ENCODE data around the gene DSCAM.

The DSCAM gene

GRCh38 chr21:40835184-40835694 is 11.7 kb downstream of the DSCAM start:
- no peak overlapping the region for H3K9ac ChIP-seq (ENCODE audit: low read length)
- no peaks in the 10 kb centered on the region for H3K4me1 ChIP-seq (ENCODE audit: control insufficient read depth, insufficient read depth, low read length)
- H3K9me3 ChIP-seq (ENCODE audit: control insufficient read depth, low read length) = no peaks in the 10 kb centered on the region
- H3K4me3 ChIP-seq (ENCODE audit: low read length) = no peak overlapping the region
- no peaks in the 10 kb centered on the region for H3K36me3 ChIP-seq (ENCODE audit: control insufficient read depth, insufficient read depth, low read length)
- peaks cover 3% of the 10 kb centered on the region for H3K27me3 ChIP-seq (ENCODE audit: control insufficient read depth, insufficient read depth, low read length)

GRCh38 chr21:40833184-40833583 is 13.8 kb downstream of the DSCAM start:
- H3K9me3 ChIP-seq (ENCODE audit: control insufficient read depth, low read length) = no peaks in the 10 kb centered on the region
- no peaks in the 10 kb centered on the region for H3K36me3 ChIP-seq (ENCODE audit: control insufficient read depth, insufficient read depth, low read length)
- no peaks in the 10 kb centered on the region for H3K4me1 ChIP-seq (ENCODE audit: control insufficient read depth, insufficient read depth, low read length)
- no peaks in the 10 kb centered on the region for H3K27me3 ChIP-seq (ENCODE audit: control insufficient read depth, insufficient read depth, low read length)
- H3K9ac ChIP-seq (ENCODE audit: low read length) = no peak overlapping the region
- H3K4me3 ChIP-seq (ENCODE audit: low read length) = no peak overlapping the region

GRCh38 chr21:40832316-40832715 is 14.6 kb downstream of the DSCAM start:
- H3K4me1 ChIP-seq (ENCODE audit: control insufficient read depth, insufficient read depth, low read length) = no peaks in the 10 kb centered on the region
- no peak overlapping the region for H3K4me3 ChIP-seq (ENCODE audit: low read length)
- no peaks in the 10 kb centered on the region for H3K36me3 ChIP-seq (ENCODE audit: control insufficient read depth, insufficient read depth, low read length)
- H3K27me3 ChIP-seq (ENCODE audit: control insufficient read depth, insufficient read depth, low read length) = no peaks in the 10 kb centered on the region
- no peaks in the 10 kb centered on the region for H3K9me3 ChIP-seq (ENCODE audit: control insufficient read depth, low read length)
- no peak overlapping the region for H3K9ac ChIP-seq (ENCODE audit: low read length)

- H3K4me1 ChIP-seq (ENCODE audit: control insufficient read depth, insufficient read depth, low read length) = no peaks in the 10 kb centered on the region
- no peaks in the 10 kb centered on the region for H3K9me3 ChIP-seq (ENCODE audit: control insufficient read depth, low read length)
- H3K4me3 ChIP-seq (ENCODE audit: low read length) = no peak overlapping the region
- H3K9ac ChIP-seq (ENCODE audit: low read length) = no peak overlapping the region
- no peaks in the 10 kb centered on the region for H3K27me3 ChIP-seq (ENCODE audit: control insufficient read depth, insufficient read depth, low read length)
- H3K36me3 ChIP-seq (ENCODE audit: control insufficient read depth, insufficient read depth, low read length) = no peaks in the 10 kb centered on the region
These were observed 16.1 kb downstream of the DSCAM start for GRCh38 chr21:40830836-40831235.

GRCh38 chr21:40829791-40830190 is 17.2 kb downstream of the DSCAM start:
- H3K27me3 ChIP-seq (ENCODE audit: control insufficient read depth, insufficient read depth, low read length) = no peaks in the 10 kb centered on the region
- no peaks in the 10 kb centered on the region for H3K4me1 ChIP-seq (ENCODE audit: control insufficient read depth, insufficient read depth, low read length)
- H3K4me3 ChIP-seq (ENCODE audit: low read length) = no peak overlapping the region
- H3K36me3 ChIP-seq (ENCODE audit: control insufficient read depth, insufficient read depth, low read length) = no peaks in the 10 kb centered on the region
- no peaks in the 10 kb centered on the region for H3K9me3 ChIP-seq (ENCODE audit: control insufficient read depth, low read length)
- no peak overlapping the region for H3K9ac ChIP-seq (ENCODE audit: low read length)

- no peaks in the 10 kb centered on the region for H3K36me3 ChIP-seq (ENCODE audit: control insufficient read depth, insufficient read depth, low read length)
- H3K4me1 ChIP-seq (ENCODE audit: control insufficient read depth, insufficient read depth, low read length) = no peaks in the 10 kb centered on the region
- H3K9ac ChIP-seq (ENCODE audit: low read length) = no peak overlapping the region
- no peaks in the 10 kb centered on the region for H3K27me3 ChIP-seq (ENCODE audit: control insufficient read depth, insufficient read depth, low read length)
- no peak overlapping the region for H3K4me3 ChIP-seq (ENCODE audit: low read length)
- no peaks in the 10 kb centered on the region for H3K9me3 ChIP-seq (ENCODE audit: control insufficient read depth, low read length)
These were observed 17.6 kb downstream of the DSCAM start for GRCh38 chr21:40829308-40829707.

- no peaks in the 10 kb centered on the region for H3K27me3 ChIP-seq (ENCODE audit: control insufficient read depth, insufficient read depth, low read length)
- no peak overlapping the region for H3K4me3 ChIP-seq (ENCODE audit: low read length)
- no peaks in the 10 kb centered on the region for H3K36me3 ChIP-seq (ENCODE audit: control insufficient read depth, insufficient read depth, low read length)
- no peaks in the 10 kb centered on the region for H3K9me3 ChIP-seq (ENCODE audit: control insufficient read depth, low read length)
- H3K9ac ChIP-seq (ENCODE audit: low read length) = no peak overlapping the region
- no peaks in the 10 kb centered on the region for H3K4me1 ChIP-seq (ENCODE audit: control insufficient read depth, insufficient read depth, low read length)
These were observed 19.4 kb downstream of the DSCAM start for GRCh38 chr21:40827509-40827908.

GRCh38 chr21:40819071-40819900 is 27.7 kb downstream of the DSCAM start:
- H3K4me3 ChIP-seq (ENCODE audit: low read length) = no peak overlapping the region

GRCh38 chr21:40813918-40814317 is 33.0 kb downstream of the DSCAM start:
- Histone ChIP-seq H3K4me1 (ENCODE audit: control insufficient read depth, insufficient read depth, low read length) (no peaks in the 10 kb centered on the region), H3K36me3 (ENCODE audit: control insufficient read depth, insufficient read depth, low read length) (no peaks in the 10 kb centered on the region), H3K9me3 (ENCODE audit: control insufficient read depth, low read length) (no peaks in the 10 kb centered on the region)

More at GRCh38 chr21:40819071-40819900, 27.7 kb downstream of the DSCAM start:
- no peaks in the 10 kb centered on the region for H3K4me1 ChIP-seq (ENCODE audit: control insufficient read depth, insufficient read depth, low read length)
- H3K9ac ChIP-seq (ENCODE audit: low read length) = no peak overlapping the region
- H3K36me3 ChIP-seq (ENCODE audit: control insufficient read depth, insufficient read depth, low read length) = no peaks in the 10 kb centered on the region
- no peaks in the 10 kb centered on the region for H3K27me3 ChIP-seq (ENCODE audit: control insufficient read depth, insufficient read depth, low read length)
- H3K9me3 ChIP-seq (ENCODE audit: control insufficient read depth, low read length) = no peaks in the 10 kb centered on the region

GRCh38 chr21:40809673-40810197 is 37.2 kb downstream of the DSCAM start:
- Histone ChIP-seq H3K9me3 (ENCODE audit: control insufficient read depth, low read length) (no peaks in the 10 kb centered on the region), H3K9ac (ENCODE audit: low read length) (no peak overlapping the region), H3K27me3 (ENCODE audit: control insufficient read depth, insufficient read depth, low read length) (no peaks in the 10 kb centered on the region), H3K4me3 (ENCODE audit: low read length) (no peak overlapping the region), H3K4me1 (ENCODE audit: control insufficient read depth, insufficient read depth, low read length) (no peaks in the 10 kb centered on the region), H3K36me3 (ENCODE audit: control insufficient read depth, insufficient read depth, low read length) (no peaks in the 10 kb centered on the region)

More at GRCh38 chr21:40813918-40814317, 33.0 kb downstream of the DSCAM start:
- Histone ChIP-seq H3K4me3 (ENCODE audit: low read length) (no peak overlapping the region), H3K27me3 (ENCODE audit: control insufficient read depth, insufficient read depth, low read length) (no peaks in the 10 kb centered on the region), H3K9ac (ENCODE audit: low read length) (no peak overlapping the region)

GRCh38 chr21:40803101-40803500 is 43.9 kb downstream of the DSCAM start:
- H3K9ac ChIP-seq (ENCODE audit: low read length) = no peak overlapping the region
- no peak overlapping the region for H3K4me3 ChIP-seq (ENCODE audit: low read length)
- no peaks in the 10 kb centered on the region for H3K4me1 ChIP-seq (ENCODE audit: control insufficient read depth, insufficient read depth, low read length)
- H3K36me3 ChIP-seq (ENCODE audit: control insufficient read depth, insufficient read depth, low read length) = no peaks in the 10 kb centered on the region
- H3K9me3 ChIP-seq (ENCODE audit: control insufficient read depth, low read length) = no peaks in the 10 kb centered on the region
- no peaks in the 10 kb centered on the region for H3K27me3 ChIP-seq (ENCODE audit: control insufficient read depth, insufficient read depth, low read length)

- H3K4me1 ChIP-seq (ENCODE audit: control insufficient read depth, insufficient read depth, low read length) = no peaks in the 10 kb centered on the region
- no peaks in the 10 kb centered on the region for H3K9me3 ChIP-seq (ENCODE audit: control insufficient read depth, low read length)
- H3K36me3 ChIP-seq (ENCODE audit: control insufficient read depth, insufficient read depth, low read length) = no peaks in the 10 kb centered on the region
- no peaks in the 10 kb centered on the region for H3K27me3 ChIP-seq (ENCODE audit: control insufficient read depth, insufficient read depth, low read length)
- no peak overlapping the region for H3K4me3 ChIP-seq (ENCODE audit: low read length)
- no peak overlapping the region for H3K9ac ChIP-seq (ENCODE audit: low read length)
These were observed 46.8 kb downstream of the DSCAM start for GRCh38 chr21:40800126-40800525.
